Left forelimb (tissue), 1 donor: ENCODE measurements around the gene ADAMTS2.

Source experiments
- DNase-seq: peaks from one replicate; pipeline ENCODE4 v3.0.0-alpha.2; 2018; ENCODE audit warnings: low spot score

The ADAMTS2 gene

GRCh38 chr5:179177711-179178575 lies 167.3 kb downstream of the ADAMTS2 start:
- DNase-seq, result no peak

GRCh38 chr5:179176571-179177230 lies 168.6 kb downstream of the ADAMTS2 start:
- DNase-seq, result no peak

- DNase-seq, result no peak
Observed at GRCh38 chr5:179176166-179176565, 169.1 kb downstream of the ADAMTS2 start.

GRCh38 chr5:179171816-179172745 lies 173.2 kb downstream of the ADAMTS2 start:
- DNase-seq, result no peak

- DNase-seq, result no peak
Observed at GRCh38 chr5:179171251-179171815, 173.9 kb downstream of the ADAMTS2 start.

- DNase-seq, result no peak
Observed at GRCh38 chr5:179170606-179171005, 174.7 kb downstream of the ADAMTS2 start.

GRCh38 chr5:179169836-179170235 lies 175.4 kb downstream of the ADAMTS2 start:
- no peak for DNase-seq

- DNase-seq, result peak; percentile 46
Observed at GRCh38 chr5:179168664-179169063, 176.6 kb downstream of the ADAMTS2 start.

GRCh38 chr5:179167871-179168451 lies 177.3 kb downstream of the ADAMTS2 start:
- DNase-seq, result peak; percentile 57

- DNase-seq, result peak; percentile 83
Observed at GRCh38 chr5:179166886-179167841, 178.1 kb downstream of the ADAMTS2 start.

GRCh38 chr5:179166171-179166885 lies 178.9 kb downstream of the ADAMTS2 start:
- peak; percentile 57 for DNase-seq

GRCh38 chr5:179165421-179166170 lies 179.7 kb downstream of the ADAMTS2 start:
- DNase-seq, result peak; percentile 49

GRCh38 chr5:179164331-179165311 lies 180.6 kb downstream of the ADAMTS2 start:
- DNase-seq, result peak; percentile 42

- DNase-seq, result peak; percentile 45
Observed at GRCh38 chr5:179163236-179164155, 181.8 kb downstream of the ADAMTS2 start.

GRCh38 chr5:179162351-179163235 lies 182.7 kb downstream of the ADAMTS2 start:
- peak; percentile 48 for DNase-seq
